ENCODE data around the gene CAMK1. TPM values are rescaled to one million over a fixed set of nuclear protein-coding genes. Genes with fewer than 3 reads are reported as not detected.

The CAMK1 gene
- polyA plus RNA-seq, 1 donor (not counting 4 experiments of a cell fraction or from before 2014, with no cell fraction given), result 2.3 TPM

- no peak overlapping the region for H3K4me3 ChIP-seq (ENCODE audit: control insufficient read depth in 2 of 3, extremely low read depth in 1 of 3, insufficient read depth in 2 of 3, low read depth in 1 of 3, low read length in 3 of 3)
- no peak for DNase-seq (ENCODE audit: low read depth, low spot score)
- no peak overlapping the region for H3K9ac ChIP-seq (ENCODE audit: control insufficient read depth, extremely low read depth, insufficient read depth, low read length)
- no peaks in the 10 kb centered on the region for H3K9me3 ChIP-seq (ENCODE audit: control insufficient read depth, low read depth, low read length)
- H3K4me1 ChIP-seq (ENCODE audit: control insufficient read depth, extremely low read depth, insufficient read depth, low read length), result peaks cover 3% of the 10 kb centered on the region
- H3K36me3 ChIP-seq (ENCODE audit: control insufficient read depth in 2 of 2, extremely low read depth in 1 of 2, insufficient read depth in 2 of 2, low read length in 2 of 2), result no peaks in the 10 kb centered on the region
- no peaks in the 10 kb centered on the region for H3K27me3 ChIP-seq (ENCODE audit: control insufficient read depth, extremely low read depth, insufficient read depth, low read length)
- H3K9me1 ChIP-seq (ENCODE audit: control insufficient read depth, extremely low read depth, insufficient read depth, low read length), result no peaks in the 10 kb centered on the region
- H3K27ac ChIP-seq (ENCODE audit: control insufficient read depth, insufficient read depth, low read length), result no peak overlapping the region
- H3K79me2 ChIP-seq (ENCODE audit: control insufficient read depth, insufficient read depth, low read length), result no peaks in the 10 kb centered on the region
- no peak overlapping the region for H3K4me2 ChIP-seq (ENCODE audit: control insufficient read depth, extremely low read depth, insufficient read depth, low read depth, low read length)
- no peak overlapping the region for H2AFZ ChIP-seq (ENCODE audit: control insufficient read depth, low read length)
- no peak for TF ChIP-seq CTCF (optimal IDR thresholded peaks at IDR 0.05 in 1 of 3, IDR thresholded peaks at IDR 0.05 in 1 of 3, conservative IDR thresholded peaks at IDR 0.05 in 1 of 3; ENCODE audit: extremely low read depth in 1 of 3, insufficient read depth in 2 of 3, low read length in 3 of 3)
- no peak for TF ChIP-seq EZH2 (IDR thresholded peaks at IDR 0.05; ENCODE audit: low read length)
- dilution Hi-C loops (cut with MboI; ENCODE audit: extremely low pct_ligation_motif_present, low sequenced_read_pairs), result no loop called here
- no peaks in the 10 kb centered on the region for H4K20me1 ChIP-seq (ENCODE audit: control insufficient read depth, extremely low read depth, insufficient read depth, low read length)
- no peak for FAIRE-seq
These were observed 54.6 kb downstream of the CAMK1 start for GRCh38 chr3:9715136-9715535.

GRCh38 chr3:9713142-9713541 is 56.6 kb downstream of the CAMK1 start:
- dilution Hi-C loops (cut with MboI; ENCODE audit: extremely low pct_ligation_motif_present, low sequenced_read_pairs), result no loop called here
- FAIRE-seq, result no peak

More at GRCh38 chr3:9713142-9713541, 56.6 kb downstream of the CAMK1 start:
- no peak overlapping the region for H3K27ac ChIP-seq (ENCODE audit: control insufficient read depth, insufficient read depth, low read length)
- peaks cover 3% of the 10 kb centered on the region for H3K4me1 ChIP-seq (ENCODE audit: control insufficient read depth, extremely low read depth, insufficient read depth, low read length)
- no peaks in the 10 kb centered on the region for H4K20me1 ChIP-seq (ENCODE audit: control insufficient read depth, extremely low read depth, insufficient read depth, low read length)
- no peak overlapping the region for H3K9ac ChIP-seq (ENCODE audit: control insufficient read depth, extremely low read depth, insufficient read depth, low read length)
- no peak overlapping the region for H3K4me3 ChIP-seq (ENCODE audit: control insufficient read depth in 2 of 3, extremely low read depth in 1 of 3, insufficient read depth in 2 of 3, low read depth in 1 of 3, low read length in 3 of 3)
- H3K36me3 ChIP-seq (ENCODE audit: control insufficient read depth in 2 of 2, extremely low read depth in 1 of 2, insufficient read depth in 2 of 2, low read length in 2 of 2), result no peaks in the 10 kb centered on the region
- DNase-seq (ENCODE audit: low read depth, low spot score), result no peak
- no peaks in the 10 kb centered on the region for H3K9me1 ChIP-seq (ENCODE audit: control insufficient read depth, extremely low read depth, insufficient read depth, low read length)
- TF ChIP-seq CTCF (optimal IDR thresholded peaks at IDR 0.05 in 1 of 3, IDR thresholded peaks at IDR 0.05 in 1 of 3, conservative IDR thresholded peaks at IDR 0.05 in 1 of 3; ENCODE audit: extremely low read depth in 1 of 3, insufficient read depth in 2 of 3, low read length in 3 of 3) (no peak), EZH2 (IDR thresholded peaks at IDR 0.05; ENCODE audit: low read length) (no peak)
- H3K9me3 ChIP-seq (ENCODE audit: control insufficient read depth, low read depth, low read length), result no peaks in the 10 kb centered on the region
- H3K27me3 ChIP-seq (ENCODE audit: control insufficient read depth, extremely low read depth, insufficient read depth, low read length), result no peaks in the 10 kb centered on the region
- H3K79me2 ChIP-seq (ENCODE audit: control insufficient read depth, insufficient read depth, low read length), result no peaks in the 10 kb centered on the region
- H2AFZ ChIP-seq (ENCODE audit: control insufficient read depth, low read length), result no peak overlapping the region
- H3K4me2 ChIP-seq (ENCODE audit: control insufficient read depth, extremely low read depth, insufficient read depth, low read depth, low read length), result no peak overlapping the region
